ENCODE measurements around the gene GORAB.

The GORAB gene

GRCh38 chr1:170531758-170532657 is at the start of gene GORAB:
GORAB (plus strand) TSS chr1:170532166; CDS start chr1:170532224, 58 bp downstream.
- peak; percentile 84 for DNase-seq (ENCODE audit: low spot score)

- no peak for DNase-seq (ENCODE audit: low spot score)
These were observed 48.9 kb upstream of the GORAB start for GRCh38 chr1:170483051-170483450.

GRCh38 chr1:170487503-170487902 is 44.5 kb upstream of the GORAB start:
- DNase-seq (ENCODE audit: low spot score): no peak

- DNase-seq (ENCODE audit: low spot score): no peak
These were observed 40.7 kb upstream of the GORAB start for GRCh38 chr1:170491291-170491690.

- peak; percentile 10 for DNase-seq (ENCODE audit: low spot score)
These were observed 37.6 kb upstream of the GORAB start for GRCh38 chr1:170494369-170494768.

GRCh38 chr1:170495006-170495405 is 37.0 kb upstream of the GORAB start:
- DNase-seq (ENCODE audit: low spot score): no peak

GRCh38 chr1:170498876-170499275 is 33.1 kb upstream of the GORAB start:
- no peak for DNase-seq (ENCODE audit: low spot score)

- DNase-seq (ENCODE audit: low spot score): no peak
These were observed 28.3 kb upstream of the GORAB start for GRCh38 chr1:170503665-170504064.

GRCh38 chr1:170510163-170510562 is 21.8 kb upstream of the GORAB start:
- no peak for DNase-seq (ENCODE audit: low spot score)

GRCh38 chr1:170511038-170511437 is 20.9 kb upstream of the GORAB start:
- DNase-seq (ENCODE audit: low spot score): no peak

GRCh38 chr1:170513138-170513537 is 18.8 kb upstream of the GORAB start:
- no peak for DNase-seq (ENCODE audit: low spot score)

- no peak for DNase-seq (ENCODE audit: low spot score)
These were observed 13.7 kb upstream of the GORAB start for GRCh38 chr1:170518185-170518834.

- DNase-seq (ENCODE audit: low spot score): no peak
These were observed 13.0 kb upstream of the GORAB start for GRCh38 chr1:170518965-170519364.

- DNase-seq (ENCODE audit: low spot score): no peak
These were observed 11.4 kb upstream of the GORAB start for GRCh38 chr1:170520601-170521000.

- DNase-seq (ENCODE audit: low spot score): no peak
These were observed 10.1 kb upstream of the GORAB start for GRCh38 chr1:170521818-170522217.

- DNase-seq (ENCODE audit: low spot score): no peak
These were observed 801 bp upstream of the GORAB start for GRCh38 chr1:170530972-170531757.

- no peak for DNase-seq (ENCODE audit: low spot score)
These were observed 1.3 kb downstream of the GORAB start for GRCh38 chr1:170533298-170533697.

- no peak for DNase-seq (ENCODE audit: low spot score)
These were observed 2.7 kb downstream of the GORAB start for GRCh38 chr1:170534626-170535147.

GRCh38 chr1:170535418-170535817 is 3.5 kb downstream of the GORAB start:
- DNase-seq (ENCODE audit: low spot score): no peak

- DNase-seq (ENCODE audit: low spot score): no peak
These were observed 5.1 kb downstream of the GORAB start for GRCh38 chr1:170536924-170537551.

GRCh38 chr1:170537798-170538503 is 6.0 kb downstream of the GORAB start:
- no peak for DNase-seq (ENCODE audit: low spot score)

All from SW480 (cell line).